GM12872 (cell line): Measurements from ENCODE around the gene IGF1.

Source experiments
- TF ChIP-seq, protein P1 (sequence below): IDR thresholded peaks from 3 replicates; pipeline ENCODE4 v1.5.1; 2011; ENCODE audit warnings: low read depth, mild to moderate bottlenecking, low read length, moderate library complexity; ENCODE audit not compliant: insufficient read depth

The IGF1 gene

DNA sequence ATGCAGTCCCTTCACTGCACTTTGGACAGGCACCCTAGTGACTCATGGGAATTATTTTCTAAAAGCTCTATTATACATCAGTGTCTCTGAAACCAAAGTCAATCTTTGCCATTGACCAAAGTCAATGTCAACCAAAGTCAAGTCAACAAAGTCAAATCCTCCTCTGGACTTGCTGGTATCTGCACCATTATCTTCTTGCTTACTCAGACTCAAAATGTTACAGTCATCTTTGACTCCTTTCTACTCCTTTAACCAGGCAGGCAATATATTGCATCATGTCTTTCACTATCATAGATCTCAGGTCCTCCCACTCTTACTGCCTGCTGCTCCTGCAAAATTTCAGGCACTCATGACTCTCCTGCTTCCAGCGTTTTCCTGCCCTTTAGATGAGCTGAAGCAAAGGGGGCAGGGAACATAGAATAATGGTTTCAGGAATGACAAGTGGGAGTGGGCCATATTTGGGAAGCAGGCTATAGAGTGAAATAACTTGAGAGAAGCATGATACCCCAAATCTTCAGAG, 39.2 kb downstream of the IGF1 start:
- TF ChIP-seq, protein P1, sequence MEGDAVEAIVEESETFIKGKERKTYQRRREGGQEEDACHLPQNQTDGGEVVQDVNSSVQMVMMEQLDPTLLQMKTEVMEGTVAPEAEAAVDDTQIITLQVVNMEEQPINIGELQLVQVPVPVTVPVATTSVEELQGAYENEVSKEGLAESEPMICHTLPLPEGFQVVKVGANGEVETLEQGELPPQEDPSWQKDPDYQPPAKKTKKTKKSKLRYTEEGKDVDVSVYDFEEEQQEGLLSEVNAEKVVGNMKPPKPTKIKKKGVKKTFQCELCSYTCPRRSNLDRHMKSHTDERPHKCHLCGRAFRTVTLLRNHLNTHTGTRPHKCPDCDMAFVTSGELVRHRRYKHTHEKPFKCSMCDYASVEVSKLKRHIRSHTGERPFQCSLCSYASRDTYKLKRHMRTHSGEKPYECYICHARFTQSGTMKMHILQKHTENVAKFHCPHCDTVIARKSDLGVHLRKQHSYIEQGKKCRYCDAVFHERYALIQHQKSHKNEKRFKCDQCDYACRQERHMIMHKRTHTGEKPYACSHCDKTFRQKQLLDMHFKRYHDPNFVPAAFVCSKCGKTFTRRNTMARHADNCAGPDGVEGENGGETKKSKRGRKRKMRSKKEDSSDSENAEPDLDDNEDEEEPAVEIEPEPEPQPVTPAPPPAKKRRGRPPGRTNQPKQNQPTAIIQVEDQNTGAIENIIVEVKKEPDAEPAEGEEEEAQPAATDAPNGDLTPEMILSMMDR: no peak

DNA sequence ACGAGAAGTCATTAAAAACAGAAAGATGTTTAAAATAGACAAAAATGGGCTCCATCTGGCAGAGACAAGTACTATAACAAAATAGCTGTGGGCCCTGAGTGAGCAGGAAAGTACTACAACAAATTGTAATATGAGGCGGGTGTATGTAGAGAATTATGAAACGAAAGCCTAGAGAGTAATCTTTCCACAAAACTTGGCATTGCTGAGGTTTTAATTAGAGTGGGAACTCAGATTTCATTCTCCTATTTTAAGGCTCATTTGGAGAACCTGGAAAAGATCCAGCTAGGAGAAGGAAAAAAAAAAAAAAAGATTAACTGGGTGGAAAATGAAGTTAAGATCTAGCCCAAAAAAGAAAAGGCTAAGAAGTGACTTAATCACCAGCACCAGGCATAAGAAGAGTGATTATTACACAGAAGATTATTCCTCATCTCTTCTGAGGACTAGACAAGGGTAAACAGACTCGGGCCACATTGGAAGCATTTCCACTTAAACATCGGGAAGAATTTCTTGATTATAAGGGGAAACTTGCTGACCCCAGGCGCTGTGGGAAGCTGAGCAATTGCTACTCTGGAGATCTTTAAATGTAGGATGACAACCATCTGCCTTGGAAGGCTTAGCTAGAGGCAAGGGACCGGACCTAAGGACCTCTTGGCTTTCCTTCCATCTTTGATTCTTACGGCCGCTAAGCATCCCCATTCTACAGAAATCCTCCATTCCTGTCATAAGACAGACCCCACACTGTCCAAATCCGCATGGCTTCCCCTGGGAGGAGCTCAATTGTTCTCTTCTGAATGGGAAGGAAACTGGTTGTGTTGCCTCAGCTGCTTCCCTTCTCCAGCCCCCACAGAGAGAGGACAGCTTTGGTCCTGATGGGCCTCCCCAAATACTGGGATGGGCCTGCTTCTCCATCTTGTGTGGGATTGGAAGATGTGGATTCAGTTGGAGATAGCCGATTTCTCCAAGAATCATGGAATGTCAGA, 40.6 kb downstream of the IGF1 start:
- TF ChIP-seq, protein P1: no peak

DNA sequence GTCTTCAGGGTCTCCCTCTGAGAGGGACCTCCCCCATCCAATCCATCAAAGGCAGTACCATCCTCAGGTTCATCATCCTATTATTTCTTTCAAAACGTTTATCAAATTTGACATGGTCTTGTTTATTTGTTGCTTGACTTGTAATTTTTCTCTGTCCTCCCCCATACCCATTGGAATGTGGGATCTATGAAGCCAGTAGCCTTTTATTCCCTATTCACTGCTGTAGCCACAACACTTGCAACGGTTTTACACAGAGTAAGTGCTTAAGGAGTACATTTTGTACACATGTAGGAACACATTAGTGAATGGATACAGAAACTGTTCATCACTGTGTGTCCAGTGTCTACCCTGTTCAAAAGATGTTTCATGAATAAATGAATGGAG, 41.5 kb downstream of the IGF1 start:
- TF ChIP-seq, protein P1: no peak

DNA sequence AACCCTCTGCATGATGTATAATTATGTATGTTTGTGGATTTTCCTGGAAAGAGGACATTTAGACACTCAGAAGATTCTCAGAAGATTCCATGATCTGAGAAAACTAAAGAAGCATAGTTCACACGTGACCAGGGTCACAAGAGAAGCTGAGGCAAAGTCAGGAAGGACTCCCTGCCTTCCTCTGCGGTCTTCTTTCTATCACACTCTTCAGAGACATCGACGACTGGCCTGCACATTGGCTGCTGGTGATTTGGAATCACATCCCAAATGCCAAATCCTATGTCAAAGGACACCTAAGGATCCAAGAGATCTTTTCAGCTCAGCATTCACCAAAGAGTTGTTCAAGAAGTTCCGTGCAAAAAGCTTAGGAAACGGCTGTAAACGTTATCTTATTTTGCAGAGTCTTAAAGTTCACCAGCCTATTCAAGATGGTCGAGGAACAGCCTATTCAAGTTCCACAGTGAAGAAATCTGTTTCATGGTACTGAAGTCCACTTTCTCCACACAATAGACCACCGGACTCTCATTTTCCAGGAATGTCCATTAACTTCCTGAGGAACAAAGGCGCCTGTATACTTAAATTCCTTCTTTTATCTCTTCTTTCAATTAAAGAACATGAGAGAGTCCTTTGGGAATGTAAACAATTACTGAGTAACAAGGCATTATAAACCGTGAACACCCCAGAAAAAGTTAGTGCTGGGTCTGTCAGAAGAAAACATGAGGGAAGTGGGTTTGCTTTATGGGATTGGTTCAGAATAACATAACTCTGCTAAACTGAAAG, 42.1 kb downstream of the IGF1 start:
- TF ChIP-seq, protein P1: no peak

GRCh38 chr12:102437511-102437910, 42.9 kb downstream of the IGF1 start:
- TF ChIP-seq, protein P1: no peak

GRCh38 chr12:102436867-102437266, 43.5 kb downstream of the IGF1 start:
- TF ChIP-seq, protein P1: no peak

GRCh38 chr12:102435827-102436436, 44.4 kb downstream of the IGF1 start:
- TF ChIP-seq, protein P1: no peak
